HG02763 (cell line): ENCODE results near the gene ADCY2.

Experiments
- ATAC-seq: cut with Tn5 transposase; IDR thresholded peaks from one replicate; pipeline ENCODE4 v1.9.1; 2021; ENCODE audit warnings: mild to moderate bottlenecking, moderate library complexity; ENCODE audit not compliant: unreplicated experiment

ADCY2 gene

GRCh38 chr5:7395947-7396712 lies at the start of gene ADCY2:
TSS of gene ADCY2 (plus strand) at chr5:7396138. CDS start at chr5:7396297, 159 bp downstream.
- no peak for ATAC-seq

GRCh38 chr5:7347377-7347776 lies 48.6 kb upstream of the ADCY2 start:
- no peak for ATAC-seq

- ATAC-seq: no peak
Observed at GRCh38 chr5:7348168-7348854, 47.6 kb upstream of the ADCY2 start.

- no peak for ATAC-seq
Observed at GRCh38 chr5:7361593-7361992, 34.3 kb upstream of the ADCY2 start.

GRCh38 chr5:7363067-7363677 lies 32.8 kb upstream of the ADCY2 start:
- ATAC-seq: no peak

GRCh38 chr5:7364226-7364875 lies 31.6 kb upstream of the ADCY2 start:
- no peak for ATAC-seq

- ATAC-seq: no peak
Observed at GRCh38 chr5:7367780-7368179, 28.2 kb upstream of the ADCY2 start.

GRCh38 chr5:7372399-7372798 lies 23.5 kb upstream of the ADCY2 start:
- ATAC-seq: no peak

GRCh38 chr5:7374186-7374585 lies 21.8 kb upstream of the ADCY2 start:
- no peak for ATAC-seq

GRCh38 chr5:7375457-7375856 lies 20.5 kb upstream of the ADCY2 start:
- ATAC-seq: no peak

GRCh38 chr5:7376871-7377270 lies 19.1 kb upstream of the ADCY2 start:
- ATAC-seq: no peak

GRCh38 chr5:7377761-7378160 lies 18.2 kb upstream of the ADCY2 start:
- ATAC-seq: no peak

GRCh38 chr5:7382588-7382987 lies 13.3 kb upstream of the ADCY2 start:
- no peak for ATAC-seq

- no peak for ATAC-seq
Observed at GRCh38 chr5:7385681-7386080, 10.3 kb upstream of the ADCY2 start.

GRCh38 chr5:7388553-7388952 lies 7.4 kb upstream of the ADCY2 start:
- ATAC-seq: no peak

- no peak for ATAC-seq
Observed at GRCh38 chr5:7391215-7391614, 4.7 kb upstream of the ADCY2 start.

GRCh38 chr5:7391814-7392692 lies 3.9 kb upstream of the ADCY2 start:
- ATAC-seq: no peak

GRCh38 chr5:7392693-7393024 lies 3.3 kb upstream of the ADCY2 start:
- no peak for ATAC-seq

GRCh38 chr5:7393921-7394799 lies 1.8 kb upstream of the ADCY2 start:
- no peak for ATAC-seq
